HG02970 (cell line): ENCODE results near the gene CEMIP.

Experiments used
- ATAC-seq: cut with Tn5 transposase; IDR thresholded peaks from one replicate; pipeline ENCODE4 v1.9.1; 2021; ENCODE audit warnings: mild to moderate bottlenecking, moderate library complexity, moderate number of reproducible peaks; ENCODE audit not compliant: unreplicated experiment, low FRiP score

The CEMIP gene

DNA sequence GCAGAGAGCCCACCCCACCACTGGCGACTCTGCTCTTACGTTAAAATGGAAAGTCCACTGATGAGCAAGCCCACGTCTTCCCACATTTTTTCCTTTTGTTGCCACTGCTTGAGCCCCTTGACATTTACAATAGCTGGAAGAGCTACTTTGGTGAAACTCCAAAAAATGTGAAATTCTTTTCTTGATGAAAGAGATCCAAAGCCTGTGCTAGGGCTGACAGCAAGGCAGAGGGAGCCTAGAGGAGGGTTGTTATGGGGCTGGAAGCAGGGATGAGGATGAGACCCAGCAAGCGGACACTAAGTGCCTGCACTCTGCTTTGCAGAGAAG lies 97.1 kb downstream of the CEMIP start:
- no peak for ATAC-seq

DNA sequence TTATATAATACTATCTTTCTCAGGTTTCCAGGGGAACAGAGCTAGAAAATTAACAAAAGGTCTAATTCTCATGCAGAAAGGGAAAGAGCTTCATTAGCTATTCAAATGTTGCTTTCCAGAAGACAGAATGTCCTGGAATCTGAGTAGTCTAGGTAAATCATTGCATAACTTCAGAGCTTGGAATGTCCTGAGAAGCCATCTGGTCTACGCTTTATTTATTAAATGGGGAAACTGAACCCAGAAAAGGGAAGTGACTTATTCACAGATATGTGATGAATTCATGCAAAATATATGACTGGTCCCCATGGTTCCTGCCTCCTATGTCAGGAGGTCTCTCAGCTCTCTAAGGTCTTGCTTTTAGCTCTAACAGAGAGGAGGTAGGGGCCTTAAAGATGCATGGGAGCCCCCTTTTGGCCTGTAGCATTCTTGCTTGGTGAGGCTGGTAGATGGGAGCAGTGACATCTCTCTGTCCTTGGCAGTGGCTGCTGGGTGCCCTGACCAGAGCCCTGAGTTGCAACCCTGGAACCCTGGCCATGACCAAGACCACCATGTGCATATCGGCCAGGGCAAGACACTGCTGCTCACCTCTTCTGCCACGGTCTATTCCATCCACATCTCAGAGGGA lies 99.2 kb downstream of the CEMIP start:
- no peak for ATAC-seq

DNA sequence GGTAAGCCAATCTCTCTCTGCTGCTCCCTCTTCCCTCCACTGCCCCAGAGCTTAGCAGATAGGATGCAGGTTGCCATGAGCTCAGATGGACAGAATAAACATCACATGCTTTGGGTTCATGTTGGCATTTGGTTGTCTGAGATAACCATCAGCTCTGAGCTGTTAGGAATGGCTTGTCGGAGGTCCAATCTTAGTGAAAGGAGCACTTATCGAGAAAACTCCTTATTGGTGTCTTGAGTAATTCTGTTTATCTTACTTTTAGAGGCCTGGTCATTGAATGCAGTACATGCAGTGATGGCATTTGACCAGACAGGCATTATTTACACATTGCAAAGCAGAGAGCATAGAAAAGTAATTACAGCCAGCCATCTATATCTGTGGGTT lies 99.7 kb downstream of the CEMIP start:
- no peak for ATAC-seq

DNA sequence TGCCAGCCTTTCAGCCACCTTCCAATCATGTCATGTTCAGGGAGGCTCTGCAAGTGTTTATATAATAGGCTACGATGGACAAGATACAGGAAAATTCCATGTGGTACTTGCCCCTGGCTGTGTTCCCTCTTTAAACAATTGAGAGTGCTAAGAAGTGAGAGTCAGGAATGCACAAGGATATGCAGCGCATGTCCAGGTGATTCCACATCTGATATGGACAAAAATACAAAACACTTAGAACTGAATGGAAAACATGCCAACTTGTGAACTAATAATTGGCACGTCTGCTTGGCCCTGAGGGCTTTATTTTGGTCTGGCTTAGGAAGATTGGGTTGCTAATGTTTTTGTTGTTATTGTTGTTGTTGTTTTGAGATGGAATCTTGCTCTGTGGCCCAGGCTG lies 100.9 kb downstream of the CEMIP start:
- no peak for ATAC-seq

- no peak for ATAC-seq
Observed at GRCh38 chr15:80883641-80884040, 104.5 kb downstream of the CEMIP start.

DNA sequence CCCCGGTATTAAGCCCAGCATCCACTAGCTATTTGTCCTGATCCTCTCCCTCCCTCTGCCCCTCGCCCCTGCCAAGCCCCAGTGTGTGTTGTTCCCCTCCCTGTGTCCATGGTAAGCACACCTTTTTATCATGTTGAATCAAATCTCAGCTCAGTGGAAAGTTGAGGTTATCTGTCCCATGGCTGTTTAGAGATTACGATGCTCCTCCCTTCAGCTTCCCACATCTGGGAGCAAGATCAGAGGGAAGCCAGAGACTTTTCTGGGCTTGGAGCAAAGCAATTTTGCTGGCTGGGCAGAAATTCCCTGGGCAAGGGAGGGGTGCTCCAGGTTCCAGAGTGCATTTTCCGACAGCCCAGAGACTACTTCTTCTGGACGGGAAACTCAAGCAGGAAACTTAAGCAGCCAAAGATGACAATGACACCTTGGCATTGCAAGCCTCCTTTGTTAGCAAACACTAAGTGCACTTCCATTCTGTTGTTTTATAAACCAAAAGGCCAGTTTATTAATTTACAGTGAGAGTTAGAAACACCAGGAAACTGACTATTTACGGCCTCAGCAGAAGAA lies 105.9 kb downstream of the CEMIP start:
- ATAC-seq = no peak

- no peak for ATAC-seq
Observed at GRCh38 chr15:80887148-80887547, 108.0 kb downstream of the CEMIP start.

GRCh38 chr15:80888846-80889245 lies 109.7 kb downstream of the CEMIP start:
- no peak for ATAC-seq

DNA sequence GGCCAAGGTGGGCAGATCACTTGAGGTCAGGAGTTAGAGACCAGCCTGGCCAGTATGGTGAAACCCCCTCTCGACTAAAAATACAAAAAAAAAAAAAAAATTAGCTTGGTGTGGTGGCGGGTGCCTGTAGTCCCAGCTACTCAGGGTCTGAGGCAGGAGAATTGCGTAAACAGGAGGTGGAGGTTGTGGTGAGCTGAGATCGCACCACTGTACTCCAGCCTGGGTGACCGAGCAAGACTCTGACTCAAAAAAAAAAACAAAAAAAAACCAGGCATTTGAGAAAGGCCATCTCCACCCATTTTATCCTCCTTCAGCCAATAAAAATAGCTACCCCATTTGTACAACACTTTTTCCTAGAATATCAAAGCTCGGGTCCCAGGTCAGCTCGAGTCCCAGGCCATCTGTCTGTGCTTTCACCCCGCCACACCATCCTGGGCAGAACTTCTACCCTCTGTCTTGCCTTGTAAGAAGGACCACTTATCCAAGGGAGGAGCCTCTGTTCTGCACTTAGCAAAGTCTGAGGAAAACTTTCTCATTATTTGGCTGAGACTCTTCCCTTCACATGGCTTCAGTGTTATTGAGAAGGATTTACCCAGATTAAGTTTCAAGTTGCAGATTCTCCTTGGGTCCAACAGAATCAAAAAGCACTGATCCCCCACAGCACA lies 111.3 kb downstream of the CEMIP start:
- no peak for ATAC-seq

DNA sequence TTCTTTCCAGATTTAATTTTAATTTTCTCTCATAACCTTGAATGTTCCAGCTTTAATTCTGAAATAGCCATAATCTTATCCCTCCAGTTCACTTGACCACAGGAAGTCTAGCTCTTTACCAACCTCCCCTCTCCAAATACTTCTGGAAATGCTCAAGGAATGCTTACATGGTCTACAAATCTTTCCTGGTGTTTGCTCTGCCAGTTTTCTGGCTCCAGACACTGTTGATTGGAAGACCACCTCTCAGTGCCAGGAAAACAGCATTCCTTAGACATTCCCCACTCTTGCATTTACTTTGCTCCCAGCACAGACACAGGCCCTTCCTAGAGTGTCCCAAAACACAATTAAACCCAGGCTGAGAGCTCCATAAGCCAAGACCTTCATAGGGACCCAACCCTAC lies 111.8 kb downstream of the CEMIP start:
- ATAC-seq = no peak

- ATAC-seq = no peak
Observed at GRCh38 chr15:80892414-80892813, 113.2 kb downstream of the CEMIP start.

- ATAC-seq = no peak
Observed at GRCh38 chr15:80893777-80894176, 114.6 kb downstream of the CEMIP start.

DNA sequence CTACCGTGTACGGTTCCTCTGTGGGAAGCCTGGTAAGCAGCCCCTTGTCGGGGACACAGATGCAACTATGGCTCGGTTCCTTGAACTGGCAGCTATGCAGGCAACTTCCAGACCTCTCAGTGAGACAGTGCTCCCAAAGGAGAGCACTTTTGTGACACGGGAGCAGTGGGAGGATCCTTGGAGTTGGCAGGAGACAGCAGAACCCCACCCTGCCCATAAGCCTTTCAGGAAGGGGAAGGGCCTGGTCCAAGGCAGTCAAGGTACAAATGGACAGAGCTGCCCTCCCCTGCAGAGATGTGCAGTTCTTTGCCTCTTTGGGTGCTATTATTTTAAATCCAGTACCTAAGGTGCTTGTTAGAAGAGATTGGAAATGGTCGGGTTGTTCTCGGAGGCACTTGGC lies 115.9 kb downstream of the CEMIP start:
- ATAC-seq = no peak

DNA sequence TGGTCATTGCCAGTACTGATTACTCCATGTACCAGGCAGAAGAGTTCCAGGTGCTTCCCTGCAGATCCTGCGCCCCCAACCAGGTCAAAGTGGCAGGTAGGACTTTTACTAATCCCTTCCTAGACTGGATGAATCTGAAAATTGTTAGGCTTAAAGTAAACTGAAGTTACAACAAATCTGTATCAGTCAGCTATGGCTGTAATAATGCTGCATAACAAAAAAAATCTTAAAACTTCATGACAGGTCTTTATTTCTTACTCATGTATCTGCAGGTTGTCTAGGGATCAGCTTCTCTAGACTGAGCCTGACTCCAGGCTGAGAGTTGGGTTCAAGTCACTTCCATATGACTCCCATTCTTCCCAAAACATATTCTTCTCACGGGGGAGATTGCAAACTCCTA lies 116.8 kb downstream of the CEMIP start:
- no peak for ATAC-seq

DNA sequence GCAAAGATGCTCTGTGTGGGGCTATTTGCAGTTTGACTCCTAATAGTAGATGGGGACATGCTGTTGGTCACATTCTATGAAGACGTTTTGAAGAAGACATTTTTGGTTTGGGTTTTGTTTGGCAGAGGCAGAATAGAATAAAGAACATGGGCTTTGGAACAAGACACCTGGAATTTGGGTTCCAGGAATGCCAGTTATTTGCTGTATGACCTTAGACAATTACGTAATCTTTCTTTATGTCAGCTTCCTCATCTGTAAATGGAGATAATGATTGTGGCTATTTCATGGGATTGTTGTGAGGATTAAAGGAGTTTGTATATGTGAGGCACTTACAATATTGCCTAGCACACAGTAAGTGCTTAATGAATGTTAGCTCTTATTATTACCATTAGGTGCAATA lies 118.9 kb downstream of the CEMIP start:
- ATAC-seq = no peak

DNA sequence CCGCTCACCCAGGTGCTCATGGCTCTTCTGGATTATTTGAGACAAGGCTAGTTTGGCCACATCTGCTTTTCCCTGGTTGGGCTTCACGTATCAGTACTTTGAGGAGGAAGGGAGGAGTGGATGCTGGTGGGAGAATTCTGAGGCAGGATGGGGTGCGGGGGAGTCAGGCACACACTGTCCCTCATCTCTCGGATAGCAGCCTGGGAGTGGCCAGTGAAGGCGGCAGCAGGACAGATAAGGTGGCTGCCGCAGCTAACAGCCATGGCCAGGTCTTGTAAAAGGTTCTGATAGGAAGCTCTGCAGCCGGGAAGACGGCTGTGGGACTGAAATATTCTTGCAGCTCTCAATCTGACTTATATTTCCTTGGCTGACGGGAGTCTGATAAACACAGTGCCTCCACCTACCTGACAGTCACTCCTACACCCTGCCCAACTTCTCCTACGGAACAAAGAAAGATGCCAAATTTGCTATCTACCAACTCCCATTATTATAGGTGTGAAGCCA lies 123.2 kb downstream of the CEMIP start:
- ATAC-seq = no peak

DNA sequence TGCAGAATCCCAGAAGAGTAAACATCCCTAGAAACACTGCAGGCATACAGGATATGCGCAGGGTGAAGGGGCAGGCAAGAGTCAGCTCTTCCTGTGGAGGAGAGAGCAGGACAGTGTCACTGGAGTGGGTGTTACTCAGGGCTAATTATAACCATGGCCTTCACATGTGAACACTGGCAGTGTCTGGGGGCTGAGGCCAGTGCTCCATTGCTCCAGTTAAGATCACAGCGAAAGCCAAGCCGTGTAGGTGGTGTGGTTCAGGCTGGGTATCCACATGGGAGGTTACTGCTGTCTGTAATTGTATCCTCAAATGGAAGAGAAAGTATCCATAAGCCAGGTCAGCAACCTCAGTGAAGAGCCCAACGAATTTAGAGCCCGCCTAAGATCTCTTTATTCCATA lies 125.8 kb downstream of the CEMIP start:
- no peak for ATAC-seq

- ATAC-seq = no peak
Observed at GRCh38 chr15:80906159-80906766, 127.1 kb downstream of the CEMIP start.

- no peak for ATAC-seq
Observed at GRCh38 chr15:80911821-80912220, 132.7 kb downstream of the CEMIP start.

DNA sequence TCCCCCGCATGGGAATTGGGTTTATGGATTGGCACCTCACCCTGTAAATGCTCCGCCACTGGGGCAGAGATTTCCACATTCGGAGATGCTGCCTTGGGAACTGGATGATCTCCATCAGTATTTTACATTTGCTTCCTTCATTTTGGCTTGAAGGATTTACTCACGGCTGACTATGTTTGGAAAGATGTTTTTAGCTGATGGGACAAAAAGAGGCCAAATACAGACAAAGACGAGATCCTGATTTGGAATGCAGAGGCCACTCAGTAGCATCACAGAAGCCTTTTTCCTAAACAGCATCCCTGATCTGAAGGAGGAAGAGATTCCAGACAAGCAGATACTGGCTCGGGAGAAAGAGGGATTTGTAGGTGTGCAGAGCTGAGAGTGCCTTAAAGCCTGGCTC lies 133.5 kb downstream of the CEMIP start:
- ATAC-seq = no peak

DNA sequence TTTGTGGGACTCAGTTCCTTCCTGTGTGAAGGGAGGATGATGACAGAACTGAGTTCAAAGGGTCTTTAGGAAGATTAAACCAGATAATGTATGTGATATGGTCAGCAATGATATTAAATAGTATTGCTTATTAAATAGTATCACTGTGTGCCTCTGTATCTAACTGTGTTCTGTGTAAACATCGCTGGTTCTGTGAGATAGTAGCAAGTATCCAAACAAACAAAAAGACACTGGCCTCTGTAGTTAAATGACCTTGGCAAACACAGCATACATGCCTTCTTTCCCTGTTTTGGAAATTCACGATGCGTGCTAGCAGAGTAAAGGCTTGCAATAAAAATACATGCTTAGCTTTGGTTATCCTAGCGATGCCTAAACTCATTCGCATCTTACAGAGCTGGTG lies 134.4 kb downstream of the CEMIP start:
- ATAC-seq = no peak

DNA sequence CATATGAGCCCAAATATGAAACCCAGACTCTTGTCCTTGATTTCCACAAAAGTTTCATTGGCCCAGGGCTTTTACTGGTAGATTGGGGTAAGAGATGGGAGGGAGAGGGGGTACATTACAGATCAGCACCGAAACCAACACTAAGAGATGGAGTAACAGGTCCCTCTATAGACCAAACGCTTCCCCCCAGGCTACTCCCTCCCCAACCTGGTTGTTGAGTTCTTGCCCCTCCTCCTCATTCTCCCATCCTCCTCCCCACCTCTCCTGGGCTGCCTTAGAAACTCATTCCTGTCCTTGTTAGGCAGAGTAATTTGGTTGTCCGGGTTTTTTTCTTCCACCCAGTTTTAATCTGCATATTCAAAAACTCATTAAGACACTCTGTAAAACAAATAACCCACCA lies 136.3 kb downstream of the CEMIP start:
- ATAC-seq = no peak
